Mesenchymal stem cell (in vitro differentiated cells and primary cell): ENCODE measurements around the gene NKAIN2.

Experiments
- DNase-seq: peaks from one replicate; pipeline ENCODE4 v3.0.0-alpha.2; 2013
- H2AFZ ChIP-seq: one replicate; pipeline ENCODE4 v1.6.1; 2013; ENCODE audit warnings: low read depth, mild to moderate bottlenecking, control low read depth, inconsistent platforms, low read length, moderate library complexity
- H2AK5ac ChIP-seq: 2 replicates; pipeline ENCODE4 v1.6.1; 2013; ENCODE audit warnings: low read length, moderate library complexity, mild to moderate bottlenecking, inconsistent platforms; ENCODE audit not compliant: severe bottlenecking
- H2BK120ac ChIP-seq: one replicate; pipeline ENCODE4 v1.6.1; 2013; ENCODE audit warnings: low read depth, mild to moderate bottlenecking, inconsistent platforms, low read length, moderate library complexity
- H2BK12ac ChIP-seq, 2 experiments: one replicate each; pipeline ENCODE4 v1.6.1; 2013; ENCODE audit warnings: inconsistent platforms in 2 of 2, low read length in 2 of 2, mild to moderate bottlenecking in 2 of 2, moderate library complexity in 2 of 2, control low read depth in 1 of 2
- H2BK15ac ChIP-seq: one replicate; pipeline ENCODE4 v1.6.1; 2013; ENCODE audit warnings: mild to moderate bottlenecking, low read depth, inconsistent platforms; ENCODE audit not compliant: poor library complexity, severe bottlenecking
- H2BK5ac ChIP-seq: 2 replicates; pipeline ENCODE4 v1.6.1; 2013; ENCODE audit warnings: low read depth, mild to moderate bottlenecking, low read length, control low read depth, inconsistent platforms; ENCODE audit not compliant: poor library complexity, severe bottlenecking
- H3K14ac ChIP-seq, 2 experiments: one replicate each; pipeline ENCODE4 v1.6.1; 2013; ENCODE audit warnings: inconsistent platforms in 2 of 2, low read length in 2 of 2, control low read depth in 1 of 2, mild to moderate bottlenecking in 1 of 2, moderate library complexity in 1 of 2
- H3K18ac ChIP-seq, 2 experiments: one replicate each; pipeline ENCODE4 v1.6.1; 2013; ENCODE audit warnings: inconsistent platforms in 2 of 2, low read length in 2 of 2, control low read depth in 1 of 2, low read depth in 1 of 2, mild to moderate bottlenecking in 1 of 2
- H3K23ac ChIP-seq, 2 experiments: one replicate each; pipeline ENCODE4 v1.6.1; 2013; ENCODE audit warnings: inconsistent platforms in 2 of 2, low read length in 2 of 2, mild to moderate bottlenecking in 2 of 2, moderate library complexity in 2 of 2, control low read depth in 1 of 2
- H3K27ac ChIP-seq: 2 replicates; pipeline ENCODE4 v1.5.1; 2013; ENCODE audit warnings: mild to moderate bottlenecking, moderate library complexity, low read length, control low read depth, inconsistent platforms; ENCODE audit not compliant: poor library complexity, severe bottlenecking
- H3K27me3 ChIP-seq, 2 experiments: 2 replicates each; pipeline versions ENCODE4 v1.6.1 to v1.7.0; 2013; ENCODE audit warnings: low read length in 2 of 2, mild to moderate bottlenecking in 2 of 2, moderate library complexity in 2 of 2, control low read depth in 1 of 2, inconsistent platforms in 1 of 2; ENCODE audit not compliant: control insufficient read depth in 1 of 2, insufficient read depth in 1 of 2
- H3K36me3 ChIP-seq, 2 experiments: 2 replicates each; pipeline versions ENCODE4 v1.6.1 to v1.7.0; 2013; ENCODE audit warnings: low read length in 2 of 2, control low read depth in 1 of 2, inconsistent platforms in 1 of 2, low read depth in 1 of 2, mild to moderate bottlenecking in 1 of 2; ENCODE audit not compliant: insufficient read depth in 2 of 2, control insufficient read depth in 1 of 2
- H3K4ac ChIP-seq, 2 experiments: one replicate each; pipeline ENCODE4 v1.6.1; 2013; ENCODE audit warnings: inconsistent platforms in 2 of 2, low read length in 2 of 2, mild to moderate bottlenecking in 2 of 2, moderate library complexity in 2 of 2, control low read depth in 1 of 2, low read depth in 1 of 2
- H3K4me1 ChIP-seq: 2 replicates; pipeline ENCODE4 v1.6.1; 2013; ENCODE audit warnings: low read depth, low read length, control low read depth; ENCODE audit not compliant: control insufficient read depth, insufficient read depth
- H3K4me2 ChIP-seq: 2 replicates; pipeline ENCODE4 v1.6.1; 2013; ENCODE audit warnings: low read length, mild to moderate bottlenecking, inconsistent platforms; ENCODE audit not compliant: poor library complexity, severe bottlenecking
- H3K4me3 ChIP-seq, 2 experiments: 2 replicates each; pipeline versions ENCODE4 v1.5.1 to v1.7.0; 2013; ENCODE audit warnings: low read length in 2 of 2, mild to moderate bottlenecking in 2 of 2, control low read depth in 1 of 2, low read depth in 1 of 2; ENCODE audit not compliant: insufficient read depth in 1 of 2
- H3K79me1 ChIP-seq: replicated peaks from 2 replicates; pipeline ENCODE4 v1.6.1; 2013; ENCODE audit warnings: mild to moderate bottlenecking, control low read depth, low read length, inconsistent platforms; ENCODE audit not compliant: poor library complexity, severe bottlenecking
- H3K9ac ChIP-seq: 2 replicates; pipeline ENCODE4 v1.7.0; 2013; ENCODE audit warnings: mild to moderate bottlenecking, low read length, moderate library complexity
- H3K9me3 ChIP-seq: 2 replicates; pipeline ENCODE4 v1.7.0; 2013; ENCODE audit warnings: mild to moderate bottlenecking, low read length; ENCODE audit not compliant: control insufficient read depth
- H4K8ac ChIP-seq: one replicate; pipeline ENCODE4 v1.6.1; 2013; ENCODE audit warnings: inconsistent platforms, mild to moderate bottlenecking, low read length, moderate library complexity
- H4K91ac ChIP-seq: one replicate; pipeline ENCODE4 v1.6.1; 2013; ENCODE audit warnings: mild to moderate bottlenecking, low read length, inconsistent platforms
- WGBS: methylation state at CpG from one replicate; pipeline ENCODE4 v1.1.7; 2013; ENCODE audit warnings: mixed read lengths; 5-methylcytosine and 5-hydroxymethylcytosine counted together

The NKAIN2 gene

DNA sequence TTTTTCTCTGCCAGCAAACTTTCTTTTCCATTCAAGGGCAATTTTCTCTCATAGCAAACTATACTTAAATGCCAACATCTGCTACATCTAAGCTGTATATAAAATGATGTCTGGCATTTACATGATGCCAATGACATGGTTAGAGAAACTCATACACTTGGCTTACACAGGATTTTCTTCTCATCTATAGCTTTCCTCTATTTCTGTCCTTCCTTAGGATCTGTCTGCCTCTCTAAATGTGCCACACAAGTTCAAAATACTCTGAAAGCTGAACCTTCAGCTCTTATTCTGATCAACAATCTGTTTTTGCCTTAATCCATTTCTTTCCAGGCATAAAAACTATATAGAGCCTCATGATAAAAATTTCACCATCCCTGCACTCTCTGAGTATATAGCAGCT lies 867.7 kb downstream of the NKAIN2 start:
- H3K9me3 ChIP-seq, result peaks cover 40% of the 10 kb centered on the region
- no peaks in the 10 kb centered on the region for H3K79me1 ChIP-seq
- no peak overlapping the region for H3K23ac ChIP-seq
- H4K91ac ChIP-seq, result no peak overlapping the region
- H4K8ac ChIP-seq, result no peak overlapping the region
- no peaks in the 10 kb centered on the region for H3K4me1 ChIP-seq
- no peak overlapping the region for H2BK120ac ChIP-seq
- no peak overlapping the region for H2AFZ ChIP-seq
- DNase-seq, result no peak
- no peak overlapping the region for H3K4ac ChIP-seq
- no peaks in the 10 kb centered on the region for H3K36me3 ChIP-seq
- H2BK5ac ChIP-seq, result no peak overlapping the region
- H3K4me2 ChIP-seq, result no peak overlapping the region
- H3K14ac ChIP-seq, result no peak overlapping the region
- no peaks in the 10 kb centered on the region for H3K27me3 ChIP-seq
- H3K9ac ChIP-seq, result no peak overlapping the region
- H3K4me3 ChIP-seq, result no peak overlapping the region
- no peak overlapping the region for H3K18ac ChIP-seq
- H2BK15ac ChIP-seq, result no peak overlapping the region
- no peak overlapping the region for H3K27ac ChIP-seq
- H2AK5ac ChIP-seq, result no peak overlapping the region
- H2BK12ac ChIP-seq, result no peak overlapping the region

DNA sequence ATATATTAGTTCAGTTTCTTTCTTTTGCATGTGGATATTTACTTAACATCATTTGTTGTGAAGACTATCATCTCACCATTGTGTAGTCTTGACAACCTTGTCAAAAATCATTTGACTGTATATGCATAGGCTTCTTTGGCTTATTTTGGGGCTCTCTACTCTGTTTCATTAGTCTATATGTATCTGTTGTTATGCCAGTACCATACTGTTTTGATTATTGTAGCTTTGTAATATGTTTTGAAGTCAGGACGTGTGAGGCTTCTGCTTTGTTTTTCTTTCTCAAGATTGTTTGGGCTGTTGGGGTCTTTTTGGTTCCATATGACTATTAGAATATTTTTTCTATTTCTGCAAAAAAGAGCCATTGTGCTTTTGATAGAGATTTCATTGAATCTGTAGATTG lies 870.4 kb downstream of the NKAIN2 start:
- Histone ChIP-seq H3K4me1 (no peaks in the 10 kb centered on the region), H2BK5ac (no peak overlapping the region), H3K14ac (no peak overlapping the region), H3K23ac (no peak overlapping the region), H2AFZ (no peak overlapping the region), H3K27ac (no peak overlapping the region), H2AK5ac (no peak overlapping the region), H3K9ac (no peak overlapping the region), H3K4me3 (no peak overlapping the region), H2BK12ac (no peak overlapping the region), H2BK15ac (no peak overlapping the region), H3K4me2 (no peak overlapping the region), H3K4ac (no peak overlapping the region), H3K79me1 (no peaks in the 10 kb centered on the region), H3K36me3 (no peaks in the 10 kb centered on the region), H4K91ac (no peak overlapping the region), H3K9me3 (peaks cover 63% of the 10 kb centered on the region), H2BK120ac (no peak overlapping the region), H3K27me3 (no peaks in the 10 kb centered on the region), H4K8ac (no peak overlapping the region), H3K18ac (no peak overlapping the region)
- no CpG with 5 or more reads among the region's 1 CpG for WGBS
- DNase-seq, result no peak

DNA sequence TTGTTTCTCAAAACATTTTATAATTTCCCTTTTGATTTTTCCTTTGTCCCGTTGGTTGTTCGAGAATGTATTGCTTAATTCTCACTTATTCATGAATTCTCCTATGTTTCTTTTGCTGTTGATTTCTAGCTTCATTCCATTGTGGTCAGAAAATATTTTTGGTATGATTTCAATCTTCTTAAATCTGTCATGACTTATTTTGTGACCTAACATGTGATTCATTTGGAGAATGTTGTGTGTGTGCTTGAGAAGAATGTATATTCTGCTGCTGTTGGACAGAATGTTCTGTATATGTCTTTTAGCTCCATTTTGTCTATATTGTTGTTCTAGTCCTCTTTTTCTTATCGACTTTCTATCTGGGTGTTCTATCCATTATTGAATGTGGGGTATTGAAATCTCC lies 872.4 kb downstream of the NKAIN2 start:
- H3K9me3 ChIP-seq, result peaks cover 76% of the 10 kb centered on the region
- WGBS, result no CpG with 5 or more reads among the region's 3 CpGs
- no peak overlapping the region for H2BK5ac ChIP-seq
- H3K9ac ChIP-seq, result no peak overlapping the region
- H2BK120ac ChIP-seq, result no peak overlapping the region
- H3K27ac ChIP-seq, result no peak overlapping the region
- no peaks in the 10 kb centered on the region for H3K4me1 ChIP-seq
- H3K36me3 ChIP-seq, result no peaks in the 10 kb centered on the region
- H4K91ac ChIP-seq, result no peak overlapping the region
- H3K27me3 ChIP-seq, result no peaks in the 10 kb centered on the region
- H3K79me1 ChIP-seq, result no peaks in the 10 kb centered on the region
- DNase-seq, result peak; percentile 66
- no peak overlapping the region for H4K8ac ChIP-seq
- H3K18ac ChIP-seq, result no peak overlapping the region
- H3K14ac ChIP-seq, result no peak overlapping the region
- H3K4me2 ChIP-seq, result no peak overlapping the region
- no peak overlapping the region for H2BK12ac ChIP-seq
- H2AFZ ChIP-seq, result no peak overlapping the region
- H3K4me3 ChIP-seq, result no peak overlapping the region
- no peak overlapping the region for H3K4ac ChIP-seq
- no peak overlapping the region for H3K23ac ChIP-seq
- no peak overlapping the region for H2AK5ac ChIP-seq
- no peak overlapping the region for H2BK15ac ChIP-seq

DNA sequence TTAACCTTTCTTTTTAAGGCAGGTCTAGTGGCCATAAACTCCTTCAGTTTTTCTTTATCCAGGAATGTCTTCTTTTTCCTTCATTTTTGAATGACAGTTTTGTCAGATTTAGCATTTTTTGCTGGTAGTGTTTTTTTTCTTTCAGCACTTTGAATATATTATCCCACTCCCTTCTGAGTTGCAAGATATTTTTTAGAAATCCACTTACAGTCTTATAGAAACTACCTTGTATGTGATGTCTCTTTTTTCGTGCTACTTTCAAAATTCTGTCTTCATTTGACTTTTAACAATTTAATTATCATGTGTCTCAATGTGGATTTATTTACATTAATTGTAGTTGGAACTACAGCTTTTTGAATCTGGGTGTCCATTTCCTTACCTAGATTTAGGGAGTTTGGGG lies 874.2 kb downstream of the NKAIN2 start:
- Histone ChIP-seq H2AK5ac (no peak overlapping the region), H2BK5ac (no peak overlapping the region), H3K9ac (no peak overlapping the region), H3K18ac (no peak overlapping the region), H3K4me3 (no peak overlapping the region), H3K4me1 (no peaks in the 10 kb centered on the region), H3K36me3 (no peaks in the 10 kb centered on the region), H3K79me1 (no peaks in the 10 kb centered on the region), H3K9me3 (peaks cover 73% of the 10 kb centered on the region), H3K4me2 (no peak overlapping the region), H2AFZ (no peak overlapping the region), H2BK120ac (no peak overlapping the region), H3K27ac (no peak overlapping the region), H3K14ac (no peak overlapping the region), H2BK15ac (no peak overlapping the region), H3K23ac (no peak overlapping the region), H4K91ac (no peak overlapping the region), H3K4ac (no peak overlapping the region), H3K27me3 (no peaks in the 10 kb centered on the region), H4K8ac (no peak overlapping the region), H2BK12ac (no peak overlapping the region)
- DNase-seq, result no peak
- WGBS, result no CpG with 5 or more reads among the region's 1 CpG
